C4-2B (cell line): ENCODE measurements around the gene SATB1.

Source experiments
- H3K27ac ChIP-seq: fragments of 450-650 bp; 2 replicates; pipeline ENCODE4 v1.5.1; 2017
- CTCF ChIP-seq: fragments of 450-650 bp; conservative IDR thresholded peaks from 2 replicates; pipeline ENCODE4 v1.5.1; 2017; ENCODE audit warnings: mild to moderate bottlenecking
- ZFX ChIP-seq: fragments of 450-650 bp; IDR thresholded peaks from 2 replicates; pipeline ENCODE4 v1.6.1; 2017

Gene SATB1

GRCh38 chr3:18428991-18429745, 4.0 kb upstream of the SATB1 start:
- TF ChIP-seq CTCF, result no peak
- no peak for TF ChIP-seq ZFX
- no peak overlapping the region for H3K27ac ChIP-seq

- TF ChIP-seq CTCF (no peak), ZFX (no peak)
- H3K27ac ChIP-seq, result no peak overlapping the region
These were observed 2.9 kb upstream of the SATB1 start for GRCh38 chr3:18428036-18428435.

GRCh38 chr3:18426597-18427193, 1.6 kb upstream of the SATB1 start:
- no peak for TF ChIP-seq CTCF
- no peak for TF ChIP-seq ZFX
- H3K27ac ChIP-seq, result no peak overlapping the region

- no peak overlapping the region for H3K27ac ChIP-seq
- TF ChIP-seq ZFX (no peak), CTCF (no peak)
These were observed 610 bp upstream of the SATB1 start for GRCh38 chr3:18425641-18426257.

- no peak for TF ChIP-seq CTCF
- TF ChIP-seq ZFX, result no peak
- no peak overlapping the region for H3K27ac ChIP-seq
These were observed 868 bp downstream of the SATB1 start for GRCh38 chr3:18424213-18424728.

GRCh38 chr3:18423401-18424212, 1.5 kb downstream of the SATB1 start:
- H3K27ac ChIP-seq, result no peak overlapping the region
- no peak for TF ChIP-seq ZFX
- TF ChIP-seq CTCF, result no peak
